Inflammatory macrophage treated with lipopolysaccharide for 4 hours (primary cell): ENCODE results near the gene PRKD2.
"Not testable (repeated sequence)": the region's sequence is repeated elsewhere in the genome, so short reads cannot be mapped to it uniquely, and the experiment has no call there.

ENCODE experiments used
- DNase-seq: peaks from one replicate; pipeline ENCODE4 v3.0.0-alpha.2; 2020

Gene PRKD2

DNA sequence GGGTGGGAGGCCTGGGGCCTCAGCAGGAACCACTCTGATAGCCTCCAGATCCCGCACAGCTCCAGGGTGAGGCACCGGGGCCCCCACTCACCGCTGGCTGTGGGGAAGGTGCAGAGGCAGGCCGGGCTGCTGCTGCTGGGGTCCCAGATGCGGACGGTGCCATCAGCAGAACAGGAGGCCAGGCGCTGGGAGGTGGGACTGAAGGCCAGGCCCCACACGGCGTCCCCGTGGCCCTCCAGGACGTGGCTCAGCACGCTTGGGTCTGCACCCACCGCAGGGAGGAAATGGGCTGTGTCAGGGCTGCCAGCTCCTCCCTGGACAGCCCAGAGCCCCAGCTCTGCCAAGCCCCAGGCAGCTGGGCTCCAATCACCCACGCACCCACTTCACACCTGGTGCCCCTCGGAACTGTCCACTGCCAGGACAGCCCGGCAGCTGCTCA, 6.1 kb upstream of the PRKD2 start:
- DNase-seq: no peak

DNA sequence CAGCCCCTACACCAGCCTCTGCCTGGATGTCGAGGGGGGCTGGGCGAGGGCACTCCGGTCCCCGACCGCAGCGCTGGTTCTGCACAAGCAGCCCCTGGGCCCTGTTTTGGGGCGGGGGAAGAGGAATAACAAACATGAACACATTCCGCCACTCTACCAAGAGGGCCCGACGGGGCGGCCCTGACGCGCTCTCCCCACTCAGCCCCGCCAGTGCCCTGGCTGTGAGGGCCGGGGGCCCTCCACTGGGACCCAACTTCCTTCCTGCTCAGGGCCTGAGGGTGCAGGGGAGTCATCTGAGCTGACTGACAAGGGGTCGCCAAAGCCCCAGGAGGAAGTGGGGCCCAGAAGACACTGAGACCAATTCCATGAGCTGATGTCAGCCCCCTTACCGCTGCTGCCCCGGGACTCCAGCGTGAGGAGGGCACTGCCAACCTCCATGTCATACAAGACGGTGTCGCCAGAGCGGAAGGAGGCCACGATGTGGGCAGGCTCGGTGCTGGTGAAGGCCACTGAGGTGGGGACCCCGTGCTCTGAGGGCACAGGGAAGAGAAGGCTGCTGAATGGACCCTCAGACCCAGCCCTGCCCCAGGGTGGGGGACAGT, 5.6 kb upstream of the PRKD2 start:
- DNase-seq: no peak

DNA sequence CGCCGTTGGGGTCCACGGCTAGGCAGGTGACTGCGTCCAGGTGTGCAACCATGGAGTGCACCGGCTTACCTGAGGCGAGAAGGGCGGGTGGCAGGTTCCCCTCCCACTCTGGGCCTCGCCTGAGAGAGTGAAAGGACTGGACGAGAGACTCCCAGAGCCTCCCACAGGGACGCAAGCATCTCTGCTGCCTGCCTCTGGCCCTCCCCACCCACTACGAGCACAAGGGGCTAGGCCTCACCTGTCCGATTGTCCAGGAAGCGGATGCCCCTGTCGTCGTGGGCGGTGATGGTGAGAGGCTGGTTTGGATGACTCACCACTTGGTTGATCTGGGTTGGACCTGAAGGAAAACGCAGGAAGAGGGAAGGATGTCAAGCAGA, 5.1 kb upstream of the PRKD2 start:
- no peak for DNase-seq

DNA sequence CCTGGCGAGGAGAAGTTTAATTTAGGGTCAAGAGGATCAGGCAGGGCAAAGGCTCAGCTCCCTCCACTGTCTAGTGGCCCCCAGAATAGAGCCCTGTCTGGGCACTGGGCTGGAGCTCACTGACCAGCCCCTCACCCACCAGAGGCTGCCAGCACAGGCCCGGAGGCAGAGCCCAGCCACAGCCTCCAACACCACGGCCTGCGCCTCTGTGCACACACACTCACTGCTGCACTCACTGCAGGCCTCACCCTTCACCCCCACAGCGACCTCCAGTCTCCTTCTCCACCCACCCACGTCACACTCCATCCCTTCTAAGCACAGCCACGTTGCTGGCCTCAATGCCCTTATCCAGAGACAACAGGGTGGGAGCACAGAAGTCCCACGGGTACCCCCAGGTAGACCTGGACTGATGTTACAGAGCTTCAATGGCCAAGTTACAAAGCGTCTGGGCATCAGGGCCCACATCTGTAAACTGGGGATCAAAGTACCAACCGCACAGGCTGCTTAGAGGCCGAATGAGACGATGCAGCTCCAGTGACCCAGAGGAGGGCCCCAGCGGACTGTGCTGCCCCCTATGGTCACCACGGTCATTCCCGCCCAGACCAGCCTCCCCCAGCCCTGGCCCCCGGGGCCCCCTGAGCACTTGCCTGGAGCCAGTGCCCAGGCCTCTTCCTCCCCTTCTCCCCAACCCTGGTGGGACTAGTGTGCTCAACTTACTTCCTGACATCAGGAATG, 4.5 kb upstream of the PRKD2 start:
- DNase-seq: no peak

DNA sequence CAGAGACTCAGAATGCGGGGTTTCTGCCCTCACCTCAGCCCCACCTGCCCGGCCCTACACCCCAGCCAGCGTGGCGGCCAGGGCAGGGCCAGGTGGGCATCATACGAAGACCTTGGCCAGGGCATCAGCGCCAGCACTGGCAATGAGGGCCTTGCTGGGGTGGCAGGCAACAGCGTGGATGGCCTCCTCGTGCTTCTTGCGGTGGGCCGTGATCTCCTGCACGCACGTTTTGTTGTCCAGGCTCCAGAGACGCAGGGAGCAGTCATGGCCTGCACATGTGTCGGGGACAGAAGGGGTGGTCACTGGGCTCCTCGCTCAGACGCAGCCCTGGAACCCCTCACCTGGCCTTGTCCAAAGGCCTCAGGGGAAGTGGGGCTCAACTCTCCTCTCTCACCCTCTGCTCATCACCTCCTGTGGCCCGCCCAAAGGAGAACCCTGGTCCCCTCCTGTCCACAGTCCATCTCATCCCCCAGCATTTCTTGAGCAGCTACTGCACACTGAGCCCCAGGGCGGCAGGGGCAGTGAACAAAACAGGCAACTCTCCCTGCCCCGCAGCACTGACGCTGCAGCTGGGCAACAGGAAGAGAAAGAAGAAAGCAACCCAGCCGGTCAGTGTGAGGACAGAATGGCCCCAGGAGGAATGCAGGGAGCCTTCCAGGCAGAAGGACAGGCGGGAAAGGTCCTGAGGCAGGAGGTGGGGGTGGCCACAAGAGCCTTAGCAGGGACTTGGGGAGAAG, 3.8 kb upstream of the PRKD2 start:
- DNase-seq: no peak

DNA sequence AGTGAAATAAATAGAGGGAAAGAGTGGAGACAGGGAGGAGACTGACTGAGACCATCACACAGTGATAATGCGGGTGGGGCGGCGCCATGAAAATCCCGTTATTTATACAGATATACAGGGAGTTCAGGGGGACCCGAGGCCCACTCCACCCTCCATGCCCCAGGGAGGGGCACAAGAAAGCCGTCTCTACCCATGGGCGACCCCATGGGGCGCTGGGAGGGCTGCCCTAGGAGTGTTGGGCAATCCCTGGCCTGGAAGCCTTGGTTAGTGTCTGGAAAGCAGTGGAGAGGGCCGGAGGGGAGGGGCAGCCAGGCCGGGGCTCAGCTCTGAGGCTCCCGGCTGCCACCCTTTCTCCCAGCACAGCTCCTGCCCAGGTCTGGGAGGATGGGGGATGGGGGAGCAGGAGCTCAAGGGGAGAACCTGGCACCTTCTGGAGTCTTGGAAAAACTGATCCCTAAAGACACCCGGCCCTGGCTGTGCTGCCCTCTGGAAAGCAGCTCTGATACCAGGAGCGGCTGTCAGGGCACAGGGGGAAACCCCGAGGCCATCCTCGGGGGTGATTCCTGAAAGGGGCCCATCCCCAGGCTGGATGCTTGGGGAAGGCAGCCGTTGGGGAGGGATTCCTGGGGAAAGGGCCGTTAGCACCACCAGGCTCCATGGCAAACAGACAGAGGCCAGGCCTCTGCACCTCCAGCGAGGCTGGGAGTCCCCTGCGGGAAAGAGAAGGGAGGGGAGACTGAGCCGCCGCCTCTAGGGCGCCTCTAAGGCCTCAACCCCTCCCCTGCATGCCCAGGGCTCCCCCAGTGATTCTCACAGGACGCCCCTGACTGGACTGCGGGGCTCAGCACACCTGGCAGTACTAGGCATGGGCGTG, 3.0 kb upstream of the PRKD2 start:
- no peak for DNase-seq

DNA sequence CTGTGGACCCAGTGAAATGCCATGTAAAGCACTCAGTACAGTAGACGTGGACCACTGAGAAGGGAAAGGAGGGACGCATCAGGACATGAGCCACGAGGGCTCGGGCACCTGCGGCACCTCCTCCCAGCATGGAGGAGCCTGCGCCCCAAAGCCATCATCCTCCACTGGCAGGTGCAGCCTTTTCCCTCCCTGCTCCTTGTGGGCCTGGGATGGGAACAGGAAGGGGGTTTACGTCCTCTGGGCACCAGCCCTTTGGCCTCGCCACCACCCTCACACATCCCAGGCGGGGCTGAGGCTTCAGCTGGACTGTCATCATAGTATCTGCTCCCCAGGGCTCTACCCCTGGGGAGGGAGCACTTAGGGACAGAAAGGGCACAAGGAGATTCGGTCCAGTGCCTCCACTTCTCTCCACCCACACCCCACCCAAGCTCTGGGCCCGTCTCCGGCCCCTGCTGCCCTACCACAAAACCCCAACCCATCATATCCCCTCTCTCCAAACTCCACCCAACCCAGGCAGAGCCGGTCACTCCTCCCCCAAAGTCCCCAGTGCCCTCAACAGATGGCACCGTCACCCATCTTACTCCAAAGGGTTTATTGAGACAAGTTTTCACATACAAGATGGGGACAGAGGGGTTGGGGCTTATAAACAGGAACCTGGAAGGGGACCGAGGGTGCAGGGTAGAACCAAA, 2.2 kb upstream of the PRKD2 start:
- DNase-seq: no peak

DNA sequence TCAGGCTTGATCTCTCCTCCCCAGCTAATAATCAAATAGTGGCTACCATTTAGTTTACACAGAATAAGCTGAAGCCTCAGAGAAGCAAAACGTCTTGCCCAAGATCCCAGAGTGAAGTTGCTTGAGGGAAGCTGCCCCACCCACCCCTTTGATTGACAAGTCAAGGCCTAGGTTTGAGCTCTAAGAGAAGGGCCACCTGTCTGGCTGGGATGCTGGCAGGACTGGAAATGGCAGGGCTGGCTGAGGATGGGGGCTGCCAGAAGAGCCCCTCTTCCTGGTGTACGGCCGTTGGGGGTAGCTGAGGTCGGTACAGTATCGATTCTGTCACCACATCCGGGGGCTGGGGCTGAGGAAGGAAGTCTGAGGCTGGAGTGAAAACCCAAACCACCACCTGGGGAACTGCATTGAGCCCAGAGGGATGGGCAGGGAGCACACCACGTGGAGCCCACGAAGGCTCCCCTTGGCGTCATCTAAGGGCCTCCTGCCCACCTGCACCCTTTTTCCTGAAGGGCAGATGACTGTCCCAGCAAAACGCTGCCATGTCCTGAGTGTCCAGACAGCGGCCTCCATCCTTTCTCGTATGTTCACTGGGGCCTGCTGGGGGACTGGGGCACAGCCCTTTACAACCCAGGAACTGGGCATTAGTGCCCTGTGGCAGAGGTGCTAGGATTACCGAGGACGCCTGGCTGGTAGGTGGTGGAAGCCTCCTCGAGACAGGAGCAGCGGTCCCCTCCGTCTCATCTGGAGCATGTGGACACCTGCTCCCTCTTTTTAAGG, 1.4 kb upstream of the PRKD2 start:
- DNase-seq: peak; percentile 51

DNA sequence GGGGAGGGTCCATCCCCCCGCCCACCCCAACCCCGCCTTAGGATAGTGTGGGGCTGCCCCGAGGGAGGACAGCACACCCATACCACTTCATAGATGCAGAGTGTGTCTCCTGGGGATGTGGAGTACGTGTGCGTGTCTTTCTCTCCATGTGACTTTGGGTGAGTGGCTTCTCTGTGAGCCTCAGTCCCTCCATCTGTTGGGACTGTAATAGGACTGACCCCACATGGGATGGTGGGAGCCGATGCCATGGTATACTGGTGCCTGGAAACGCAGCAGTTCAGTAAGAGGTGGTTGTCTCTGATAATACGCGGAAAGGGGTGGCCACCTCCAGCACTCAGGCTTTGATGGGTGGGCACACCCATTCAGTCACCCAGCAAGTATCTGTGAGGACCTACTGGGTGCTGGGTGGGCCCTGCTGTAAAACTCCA, 816 bp upstream of the PRKD2 start:
- no peak for DNase-seq

DNA sequence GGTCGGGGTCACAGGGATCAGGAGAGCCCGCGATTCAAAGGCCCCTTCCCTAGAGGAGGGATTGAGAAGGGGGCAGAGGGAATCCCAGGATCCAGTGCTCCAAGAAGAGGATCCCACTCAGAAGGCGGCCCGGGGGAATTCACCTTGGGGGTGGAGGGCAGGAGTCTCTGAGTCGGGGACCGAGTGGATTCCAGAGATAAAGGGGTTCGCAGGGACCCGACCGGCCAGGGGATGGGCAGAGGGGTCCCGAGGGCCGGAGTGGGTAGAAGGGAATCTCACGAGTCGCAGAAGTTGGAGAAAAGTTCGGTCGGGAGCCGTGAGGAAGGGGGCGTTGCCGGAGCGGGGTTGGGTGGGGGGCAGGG, 261 bp downstream of the PRKD2 start:
- DNase-seq: no peak

DNA sequence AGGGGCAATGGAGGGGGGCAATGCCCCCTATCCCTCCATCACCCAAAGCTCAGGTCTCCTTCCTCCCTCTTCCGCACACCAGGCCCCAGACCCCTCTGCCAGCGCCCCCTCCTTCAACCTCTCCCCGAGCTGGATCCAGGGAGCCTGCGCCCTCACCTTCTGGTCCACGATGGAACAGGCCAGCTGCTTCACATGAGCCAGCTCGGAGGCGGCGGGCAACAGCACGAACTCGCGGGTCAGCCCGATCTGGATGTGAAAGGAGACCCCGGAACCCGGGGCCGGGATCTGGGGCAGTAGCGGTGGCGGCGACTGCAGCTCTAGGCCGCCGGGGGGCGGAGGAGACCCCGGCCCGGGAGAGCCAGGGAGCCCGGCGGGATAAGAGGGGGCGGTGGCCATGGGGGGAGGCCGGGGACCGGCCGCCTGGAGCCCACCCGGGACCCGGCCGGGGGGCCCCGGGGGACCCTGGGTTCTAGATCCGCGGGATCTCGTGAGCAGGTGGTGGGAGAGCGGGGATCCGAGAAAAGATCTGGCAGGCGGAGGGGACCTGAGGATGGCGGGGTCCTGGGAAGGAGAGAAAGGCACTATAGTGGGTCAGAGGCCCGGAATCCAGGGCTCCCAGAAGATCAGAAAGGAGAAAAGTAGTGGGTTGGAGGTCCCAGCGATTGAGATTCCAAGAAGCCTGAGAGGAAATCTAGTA, 791 bp downstream of the PRKD2 start:
- DNase-seq: no peak

DNA sequence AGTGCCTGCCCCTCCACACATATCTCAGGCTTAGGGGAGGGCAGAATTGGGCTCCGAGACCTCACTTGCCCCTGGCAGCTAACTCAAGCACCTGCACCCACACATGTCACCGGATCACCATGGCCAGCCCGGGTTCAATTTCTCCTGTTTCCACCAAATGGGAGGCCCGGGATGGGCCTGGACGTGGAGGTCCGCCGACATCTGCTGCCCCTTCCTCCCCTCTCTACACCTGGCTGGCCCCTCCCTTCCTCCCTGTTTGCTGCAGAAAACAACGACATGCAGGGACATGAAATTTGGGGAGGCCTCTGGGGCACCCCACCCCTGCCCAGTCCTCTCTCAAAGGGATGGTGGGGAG, 1.3 kb downstream of the PRKD2 start:
- DNase-seq: no peak

DNA sequence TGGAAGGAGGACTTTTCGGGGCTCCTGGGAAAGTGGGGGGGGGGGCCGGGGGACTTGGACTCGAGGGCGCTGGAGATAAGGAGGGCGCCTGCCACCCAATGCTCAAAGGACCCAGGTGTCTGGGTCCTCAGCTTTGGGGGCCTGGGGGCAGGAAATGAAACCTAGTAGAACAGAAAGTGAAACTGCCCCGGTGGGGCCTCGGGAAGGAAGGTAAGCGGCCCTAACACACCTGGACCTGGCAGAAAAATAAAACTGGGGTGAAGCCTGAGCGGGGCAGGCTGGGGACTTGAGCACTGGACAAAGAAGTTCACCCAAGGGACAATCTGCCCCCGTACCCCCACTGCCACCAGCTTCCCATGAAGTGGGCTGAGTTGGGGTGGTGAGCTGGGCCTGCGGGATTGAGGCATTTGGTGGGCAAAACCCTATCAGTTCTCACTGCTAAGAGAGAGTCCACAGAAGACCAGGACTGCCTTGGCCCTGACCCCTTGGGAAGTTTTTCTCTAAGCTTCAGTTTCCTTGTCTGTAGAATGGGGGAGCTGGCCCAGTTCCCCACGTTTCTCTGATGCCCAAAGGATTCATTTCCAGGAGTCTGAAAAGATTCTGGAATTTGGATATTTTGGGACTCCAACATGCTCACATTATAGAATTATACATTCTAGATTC, 2.3 kb downstream of the PRKD2 start:
- DNase-seq: no peak

DNA sequence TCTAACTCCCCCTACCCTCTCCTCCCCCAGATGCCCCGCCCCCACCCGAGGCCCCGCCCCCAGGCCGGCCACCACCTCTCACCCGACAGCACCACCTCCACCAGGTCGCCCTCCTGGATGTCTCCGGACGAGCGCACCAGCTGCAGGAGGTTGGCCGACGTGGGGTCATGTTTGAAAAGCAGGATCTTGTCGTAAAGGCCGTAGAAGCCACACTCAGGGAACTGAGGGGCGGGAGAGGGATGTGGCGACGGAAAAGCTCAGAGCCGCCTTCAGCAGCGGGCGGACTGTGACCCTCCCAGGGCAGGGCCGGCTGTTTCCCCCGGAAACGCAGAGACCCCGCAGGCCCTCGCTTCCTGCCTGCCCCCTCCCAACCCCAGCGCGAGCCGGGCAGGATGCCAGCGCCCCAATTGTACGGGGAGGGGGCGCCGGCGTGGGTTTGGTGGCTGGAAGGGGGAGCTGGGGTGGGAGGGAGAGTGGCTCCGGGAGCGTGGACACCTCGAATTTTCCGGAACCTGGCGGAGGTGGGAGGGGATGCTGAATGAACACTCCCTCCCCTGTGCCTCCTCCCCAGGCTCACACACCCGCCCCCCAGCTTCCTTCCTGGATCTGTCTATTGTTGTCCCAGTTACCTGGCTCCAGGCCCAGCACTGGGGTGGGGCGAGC, 3.0 kb downstream of the PRKD2 start:
- DNase-seq: peak; percentile 12

DNA sequence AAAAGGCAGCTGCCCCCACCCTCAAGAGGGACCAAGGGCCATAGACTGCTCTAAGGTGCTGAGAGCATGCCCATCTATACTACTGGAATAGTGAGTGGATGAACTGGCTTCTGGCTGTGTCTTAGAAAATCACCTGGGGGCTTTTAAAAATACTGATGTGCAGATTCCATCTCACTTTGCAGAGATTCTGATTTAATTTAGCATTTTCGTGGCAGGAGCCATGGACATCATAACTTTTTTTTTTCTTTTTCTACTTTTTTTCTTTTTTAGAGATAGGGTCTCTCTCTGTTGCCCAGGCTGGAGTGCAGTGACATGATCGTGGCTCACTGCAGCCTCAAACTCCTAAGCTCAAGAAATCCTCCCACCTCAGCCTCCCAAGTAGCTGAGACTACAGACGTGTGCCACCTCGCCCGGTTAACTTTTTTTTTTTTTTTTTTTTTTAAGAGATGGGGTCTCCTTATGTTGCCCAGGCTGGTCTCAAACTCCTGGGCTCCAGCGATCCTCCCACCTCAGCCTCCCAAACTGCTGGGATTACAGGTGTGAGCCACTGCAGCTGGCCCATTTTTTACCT, 4.1 kb downstream of the PRKD2 start:
- not testable (repeated sequence) for DNase-seq

DNA sequence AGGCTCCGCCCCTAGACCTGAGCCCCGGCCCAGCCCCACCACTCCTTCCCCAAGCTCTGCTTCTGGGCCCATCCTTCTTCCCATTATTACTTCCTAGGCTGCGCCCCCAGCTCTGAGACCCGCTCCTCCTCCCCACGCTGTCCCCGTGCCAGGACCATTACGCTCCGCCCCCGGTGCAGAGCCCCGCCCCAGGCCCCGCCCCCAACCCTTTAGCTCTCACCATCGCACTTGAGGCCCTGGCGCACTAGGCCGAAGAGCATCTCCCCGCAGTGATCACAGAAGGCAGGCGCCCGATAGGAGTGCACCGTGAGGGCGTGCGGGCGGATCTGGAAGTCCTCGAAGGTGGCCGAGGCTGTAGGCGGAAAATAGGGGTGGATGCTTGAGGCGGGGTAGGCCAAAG, 6.2 kb downstream of the PRKD2 start:
- DNase-seq: no peak

DNA sequence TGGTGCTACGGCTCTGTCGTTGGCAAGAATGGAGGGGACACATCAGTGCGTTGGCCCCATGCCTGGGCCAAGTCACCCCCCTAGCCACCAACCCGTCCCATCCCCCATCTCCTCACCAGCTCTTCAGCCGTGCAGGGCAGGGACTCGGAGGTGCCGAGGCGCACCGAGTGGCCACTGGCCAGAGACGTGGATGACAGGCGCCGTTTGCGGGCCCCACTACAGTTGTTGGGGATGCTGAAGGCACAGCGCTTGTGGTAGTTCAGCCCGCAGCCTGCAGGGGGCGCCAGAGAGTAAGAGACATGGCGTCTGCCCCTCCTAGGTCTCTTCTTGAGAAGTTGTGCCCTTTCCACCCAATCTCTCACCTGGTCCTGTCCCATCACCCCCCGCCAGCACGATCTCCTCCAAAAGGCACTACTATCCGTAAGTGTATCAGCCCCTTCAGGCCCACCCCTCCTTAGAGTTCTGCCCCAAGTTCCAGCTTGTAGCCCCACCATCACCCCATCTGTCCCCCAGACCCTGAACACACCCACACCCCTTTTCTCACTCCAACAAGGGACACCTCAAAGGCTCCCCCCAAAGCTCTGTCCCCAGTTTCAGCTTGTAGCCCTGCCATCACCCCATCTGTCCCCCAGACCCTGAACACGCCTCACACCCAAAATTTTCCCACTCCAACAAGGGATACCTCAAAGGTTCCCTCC, 12.4 kb downstream of the PRKD2 start:
- DNase-seq: peak; percentile 69

DNA sequence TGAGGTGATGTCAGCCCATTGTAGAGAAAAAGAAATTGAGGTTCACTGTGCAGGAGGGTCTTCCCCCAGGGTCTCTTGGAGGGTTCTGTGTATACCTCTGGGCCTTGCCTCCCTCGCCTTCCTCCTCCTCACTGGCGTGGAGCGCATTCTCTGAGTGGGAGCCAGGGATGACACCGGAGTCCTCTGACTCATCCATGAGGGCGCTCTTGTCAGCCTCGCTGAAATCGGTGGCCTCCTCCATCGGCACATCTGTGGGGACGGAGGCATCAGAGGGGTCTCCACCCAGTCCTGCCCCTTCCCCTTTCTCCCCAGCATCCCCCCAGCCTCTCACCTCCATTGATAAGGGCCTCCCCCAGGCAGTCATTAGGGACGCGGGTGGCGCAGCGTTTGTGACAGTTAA, 16.2 kb downstream of the PRKD2 start:
- DNase-seq: no peak
